ENCODE data around the gene STING1. TPM values are rescaled to one million over a fixed set of nuclear protein-coding genes. Genes with fewer than 3 reads are reported as not detected.

Gene STING1
- total RNA-seq, 4 donors from 2014 or later, result 10.1 to 12.5 (median 10.9) TPM

GRCh38 chr5:139457241-139457640 is 25.3 kb downstream of the STING1 start:
- ATAC-seq, result no peak
- H3K9me3 ChIP-seq, result no peaks in the 10 kb centered on the region
- no peak overlapping the region for H3K27ac ChIP-seq

GRCh38 chr5:139456776-139457175 is 25.8 kb downstream of the STING1 start:
- H3K4me1 ChIP-seq, result no peaks in the 10 kb centered on the region
- in situ Hi-C loops (cut with MboI; ENCODE audit: low sequenced_read_pairs in 4 of 4) (no loop called here), intact Hi-C loops (cut with DNase I; ENCODE audit: low total_unique reads) (no loop called here)
- DNase-seq, result no peak
- H3K36me3 ChIP-seq, result no peaks in the 10 kb centered on the region
- H3K9me3 ChIP-seq, result no peaks in the 10 kb centered on the region
- H3K27ac ChIP-seq, result no peak overlapping the region
- no peaks in the 10 kb centered on the region for H3K27me3 ChIP-seq
- TF ChIP-seq CTCF (IDR thresholded peaks at IDR 0.05 in 4 of 5, conservative IDR thresholded peaks at IDR 0.05 in 1 of 5) (no peak), POLR2A (IDR thresholded peaks at IDR 0.05) (no peak)
- ATAC-seq, result no peak
- no peak overlapping the region for H3K4me3 ChIP-seq

More at GRCh38 chr5:139457241-139457640, 25.3 kb downstream of the STING1 start:
- Histone ChIP-seq H3K4me3 (no peak overlapping the region), H3K27me3 (no peaks in the 10 kb centered on the region), H3K36me3 (no peaks in the 10 kb centered on the region), H3K4me1 (no peaks in the 10 kb centered on the region)
- intact Hi-C loops (cut with DNase I; ENCODE audit: low total_unique reads) (no loop called here), in situ Hi-C loops (cut with MboI; ENCODE audit: low sequenced_read_pairs in 4 of 4) (no loop called here)
- DNase-seq, result no peak
- TF ChIP-seq POLR2A (IDR thresholded peaks at IDR 0.05), result no peak
- TF ChIP-seq CTCF (IDR thresholded peaks at IDR 0.05 in 4 of 5, conservative IDR thresholded peaks at IDR 0.05 in 1 of 5), result no peak

- TF ChIP-seq CTCF (IDR thresholded peaks at IDR 0.05 in 4 of 5, conservative IDR thresholded peaks at IDR 0.05 in 1 of 5) (no peak), POLR2A (IDR thresholded peaks at IDR 0.05) (no peak)
- no peak for DNase-seq
- no peaks in the 10 kb centered on the region for H3K36me3 ChIP-seq
- ATAC-seq, result no peak
- no peaks in the 10 kb centered on the region for H3K4me1 ChIP-seq
- no peaks in the 10 kb centered on the region for H3K27me3 ChIP-seq
- H3K9me3 ChIP-seq, result no peaks in the 10 kb centered on the region
- in situ Hi-C loops (cut with MboI; ENCODE audit: low sequenced_read_pairs in 4 of 4) (no loop called here), intact Hi-C loops (cut with DNase I; ENCODE audit: low total_unique reads) (no loop called here)
- no peak overlapping the region for H3K4me3 ChIP-seq
- H3K27ac ChIP-seq, result no peak overlapping the region
These were observed 27.8 kb downstream of the STING1 start for GRCh38 chr5:139454568-139455290.

GRCh38 chr5:139453683-139454567 is 28.6 kb downstream of the STING1 start:
- Histone ChIP-seq H3K27ac (no peak overlapping the region), H3K4me3 (no peak overlapping the region), H3K4me1 (no peaks in the 10 kb centered on the region), H3K27me3 (no peaks in the 10 kb centered on the region), H3K36me3 (no peaks in the 10 kb centered on the region), H3K9me3 (no peaks in the 10 kb centered on the region)
- intact Hi-C loops (cut with DNase I; ENCODE audit: low total_unique reads) (no loop called here), in situ Hi-C loops (cut with MboI; ENCODE audit: low sequenced_read_pairs in 4 of 4) (no loop called here)
- no peak for TF ChIP-seq CTCF (IDR thresholded peaks at IDR 0.05 in 4 of 5, conservative IDR thresholded peaks at IDR 0.05 in 1 of 5)
- TF ChIP-seq POLR2A (IDR thresholded peaks at IDR 0.05), result no peak
- DNase-seq (no peak), ATAC-seq (no peak)

Data from gastrocnemius medialis (tissue), 4 donors.